ENCODE measurements around the gene ELOVL4.

The ELOVL4 gene

GRCh38 chr6:79947191-79948186 is at the start of gene ELOVL4:
Gene ELOVL4 (minus strand): TSS chr6:79947553. CDS start chr6:79947279, 274 bp downstream.
- no peak for TF ChIP-seq CTCF (IDR thresholded peaks at IDR 0.05; ENCODE audit: extremely low read depth, insufficient read depth, missing control alignments)
- in situ Hi-C loops (cut with MboI; ENCODE audit: low pct_unique_long_range_greater_than_20kb, low sequenced_read_pairs, unreplicated experiment), result no loop called here
- DNase-seq (ENCODE audit: low spot score), result peak; percentile 43

GRCh38 chr6:79993911-79994309 is 46.6 kb upstream of the ELOVL4 start:
- no peak for TF ChIP-seq CTCF (IDR thresholded peaks at IDR 0.05; ENCODE audit: extremely low read depth, insufficient read depth, missing control alignments)
- in situ Hi-C loops (cut with MboI; ENCODE audit: low pct_unique_long_range_greater_than_20kb, low sequenced_read_pairs, unreplicated experiment), result no loop called here
- DNase-seq (ENCODE audit: low spot score), result no peak

GRCh38 chr6:79993012-79993910 is 45.9 kb upstream of the ELOVL4 start:
- DNase-seq (ENCODE audit: low spot score), result no peak
- in situ Hi-C loops (cut with MboI; ENCODE audit: low pct_unique_long_range_greater_than_20kb, low sequenced_read_pairs, unreplicated experiment), result no loop called here
- TF ChIP-seq CTCF (IDR thresholded peaks at IDR 0.05; ENCODE audit: extremely low read depth, insufficient read depth, missing control alignments), result no peak

- DNase-seq (ENCODE audit: low spot score), result no peak
- no peak for TF ChIP-seq CTCF (IDR thresholded peaks at IDR 0.05; ENCODE audit: extremely low read depth, insufficient read depth, missing control alignments)
- in situ Hi-C loops (cut with MboI; ENCODE audit: low pct_unique_long_range_greater_than_20kb, low sequenced_read_pairs, unreplicated experiment), result no loop called here
These were observed 42.3 kb upstream of the ELOVL4 start for GRCh38 chr6:79989641-79990040.

- in situ Hi-C loops (cut with MboI; ENCODE audit: low pct_unique_long_range_greater_than_20kb, low sequenced_read_pairs, unreplicated experiment), result no loop called here
These were observed 37.8 kb upstream of the ELOVL4 start for GRCh38 chr6:79985128-79985527.

More at GRCh38 chr6:79985128-79985527, 37.8 kb upstream of the ELOVL4 start:
- no peak for TF ChIP-seq CTCF (IDR thresholded peaks at IDR 0.05; ENCODE audit: extremely low read depth, insufficient read depth, missing control alignments)
- no peak for DNase-seq (ENCODE audit: low spot score)
